Measurements from ENCODE around the gene RYR3.
A peak's percentile ranks its signal among the peaks of the same experiment; 100 is the strongest.

RYR3 gene

GRCh38 chr15:33737687-33738601 is 427.2 kb downstream of the RYR3 start:
- Histone ChIP-seq H3K9me3 (no peaks in the 10 kb centered on the region), H3K36me3 (peaks cover 0 to 4% (median 0%) of the 10 kb centered on the region in 3 donors), H3K27me3 (no peaks in the 10 kb centered on the region), H3K4me1 (no peaks in the 10 kb centered on the region), H3K4me3 (no peak overlapping the region), H3K27ac (no peak overlapping the region)
- TF ChIP-seq CTCF (IDR thresholded peaks at IDR 0.05) = peak; percentile 48 to 69
- intact Hi-C loops (cut with DNase I; ENCODE audit: low total_unique reads) = no loop called here
- no peak for DNase-seq

GRCh38 chr15:33738941-33739664 is 428.3 kb downstream of the RYR3 start:
- DNase-seq = no peak
- intact Hi-C loops (cut with DNase I; ENCODE audit: low total_unique reads) = no loop called here
- no peaks in the 10 kb centered on the region for H3K9me3 ChIP-seq
- H3K27me3 ChIP-seq = no peaks in the 10 kb centered on the region
- TF ChIP-seq CTCF (IDR thresholded peaks at IDR 0.05) = no peak
- H3K27ac ChIP-seq = no peak overlapping the region
- H3K4me3 ChIP-seq = no peak overlapping the region
- H3K36me3 ChIP-seq = peaks cover 0 to 4% (median 0%) of the 10 kb centered on the region in 3 donors
- H3K4me1 ChIP-seq = no peaks in the 10 kb centered on the region

- intact Hi-C loops (cut with DNase I; ENCODE audit: low total_unique reads) = no loop called here
- Histone ChIP-seq H3K36me3 (peaks cover 0 to 4% (median 0%) of the 10 kb centered on the region in 3 donors), H3K4me1 (no peaks in the 10 kb centered on the region), H3K9me3 (no peaks in the 10 kb centered on the region), H3K27me3 (no peaks in the 10 kb centered on the region), H3K27ac (no peak overlapping the region), H3K4me3 (no peak overlapping the region)
- DNase-seq = no peak
- no peak for TF ChIP-seq CTCF (IDR thresholded peaks at IDR 0.05)
Observed at GRCh38 chr15:33742306-33742705, 431.5 kb downstream of the RYR3 start.

- Histone ChIP-seq H3K27ac (no peak overlapping the region), H3K4me3 (no peak overlapping the region), H3K27me3 (no peaks in the 10 kb centered on the region), H3K36me3 (peaks cover 0 to 4% (median 0%) of the 10 kb centered on the region in 3 donors), H3K4me1 (no peaks in the 10 kb centered on the region), H3K9me3 (no peaks in the 10 kb centered on the region)
- no peak for DNase-seq
- intact Hi-C loops (cut with DNase I; ENCODE audit: low total_unique reads) = no loop called here
- TF ChIP-seq CTCF (IDR thresholded peaks at IDR 0.05) = no peak
Observed at GRCh38 chr15:33742800-33743199, 432.0 kb downstream of the RYR3 start.

- no peak for TF ChIP-seq CTCF (IDR thresholded peaks at IDR 0.05)
- DNase-seq = no peak
- intact Hi-C loops (cut with DNase I; ENCODE audit: low total_unique reads) = no loop called here
Observed at GRCh38 chr15:33746203-33746602, 435.4 kb downstream of the RYR3 start.

More at GRCh38 chr15:33746203-33746602, 435.4 kb downstream of the RYR3 start:
- Histone ChIP-seq H3K27me3 (no peaks in the 10 kb centered on the region), H3K36me3 (peaks cover 3 to 16% (median 15%) of the 10 kb centered on the region in 3 donors), H3K4me3 (no peak overlapping the region), H3K4me1 (no peaks in the 10 kb centered on the region), H3K27ac (no peak overlapping the region), H3K9me3 (no peaks in the 10 kb centered on the region)

Measured in tibial artery (tissue), 4 donors.